HepG2 (cell line): ENCODE results near the gene ZCCHC3. TPM values are rescaled to one million over a fixed set of nuclear protein-coding genes. Genes with fewer than 3 reads are reported as not detected.

Source experiments
- ELF1 ChIP-seq: sonication (generic); formaldehyde crosslinking; IDR thresholded peaks from 2 replicates; pipeline ENCODE4 v1.4.0; 2020; ENCODE audit warnings: missing genetic modification reagents
- KAT7 ChIP-seq: IDR thresholded peaks from 2 replicates; pipeline ENCODE4 v1.6.1; 2018; ENCODE audit warnings: borderline replicate concordance, missing compliant biosample characterization
- KDM6A ChIP-seq: IDR thresholded peaks from 2 replicates; pipeline ENCODE4 v1.6.1; 2016; ENCODE audit warnings: low read depth
- KLF9 ChIP-seq: IDR thresholded peaks from 2 replicates; pipeline ENCODE4 v1.6.1; 2016; ENCODE audit warnings: low read depth
- MXD4 ChIP-seq: IDR thresholded peaks from 2 replicates; pipeline ENCODE4 v1.6.1; 2016; ENCODE audit warnings: mild to moderate bottlenecking, missing biosample characterization, missing genetic modification reagents
- POLR2G ChIP-seq: fragments of 200-400 bp; formaldehyde crosslinking; IDR thresholded peaks from 2 replicates; pipeline ENCODE4 v1.6.1; 2018; ENCODE audit warnings: mild to moderate bottlenecking, low read depth, low read length, moderate library complexity
- SRSF1 ChIP-seq: fragments of 200-400 bp; formaldehyde crosslinking; optimal IDR thresholded peaks from 2 replicates; pipeline ENCODE3; 2017; ENCODE audit warnings: mild to moderate bottlenecking, low read depth, low read length, moderate library complexity
- TCF7 ChIP-seq: sonication (generic); IDR thresholded peaks from 2 replicates; pipeline ENCODE4 v1.6.1; 2016; ENCODE audit warnings: antibody characterized with exemption, low read depth
- WIZ ChIP-seq: sonication (generic); formaldehyde crosslinking; IDR thresholded peaks from 2 replicates; pipeline ENCODE4 v1.5.1; 2020; ENCODE audit warnings: mild to moderate bottlenecking, missing genetic modification reagents
- ZNF160 ChIP-seq: sonication (generic); formaldehyde crosslinking; IDR thresholded peaks from 2 replicates; pipeline ENCODE4 v1.8.0; 2022; ENCODE audit warnings: mild to moderate bottlenecking, inconsistent platforms, missing genetic modification reagents
- ZNF251 ChIP-seq: sonication (generic); formaldehyde crosslinking; IDR thresholded peaks from 2 replicates; pipeline ENCODE4 v1.9.0; 2021; ENCODE audit warnings: mild to moderate bottlenecking, missing genetic modification reagents
- ZNF556 ChIP-seq: sonication (generic); formaldehyde crosslinking; IDR thresholded peaks from 2 replicates; pipeline ENCODE4 v1.4.0; 2020; ENCODE audit warnings: mild to moderate bottlenecking, missing genetic modification reagents, borderline replicate concordance
- ZNF607 ChIP-seq: sonication (generic); formaldehyde crosslinking; IDR thresholded peaks from 2 replicates; pipeline ENCODE4 v1.5.1; 2020; ENCODE audit warnings: missing genetic modification reagents, mild to moderate bottlenecking, borderline replicate concordance
- ZNF879 ChIP-seq: sonication (generic); formaldehyde crosslinking; IDR thresholded peaks from 2 replicates; pipeline ENCODE4 v1.8.1; 2023; ENCODE audit warnings: missing genetic modification reagents
- polyA plus RNA-seq, 8 experiments: library from polyadenylated mRNA; depleted of rRNA in 3 of 8; stranded (reverse) in 7 of 8; unstranded in 1 of 8; fragments of >200 nt; fragmentation: Illumina TruSeq in 4 of 8; extraction: Trizol in 4 of 8; gene quantifications; 2 replicates each; pipeline versions ENCODE4 v1.2.1 to v1.2.3, GENCODE V29; 2011 to 2016; ENCODE audit warnings: low read depth in 4 of 8, missing spikeins in 1 of 8, mixed read lengths in 1 of 8; ENCODE audit not compliant: insufficient read depth in 1 of 8
- total RNA-seq, 5 experiments: library from RNA; depleted of rRNA; stranded (reverse); fragments of >200 nt; fragmentation: Illumina TruSeq; extraction: Trizol; gene quantifications; 2 replicates each; pipeline ENCODE4 v1.2.3, GENCODE V29; 2016; ENCODE audit warnings: low read depth in 1 of 5
- TF ChIP-seq, protein P1 (sequence below): sonication (generic); formaldehyde crosslinking; IDR thresholded peaks from 2 replicates; pipeline ENCODE4 v1.8.0; 2022; ENCODE audit warnings: missing genetic modification reagents, mild to moderate bottlenecking, borderline replicate concordance
- TF ChIP-seq, protein P2 (sequence below): sonication (generic); formaldehyde crosslinking; IDR thresholded peaks from 2 replicates; pipeline ENCODE4 v1.4.0; 2020; ENCODE audit warnings: missing genetic modification reagents, borderline replicate concordance
- TF ChIP-seq, protein P3 (sequence below): sonication (generic); formaldehyde crosslinking; IDR thresholded peaks from 2 replicates; pipeline ENCODE4 v1.4.0; 2020; ENCODE audit warnings: missing genetic modification reagents
- TF ChIP-seq, protein P4 (sequence below): sonication (generic); formaldehyde crosslinking; IDR thresholded peaks from 2 replicates; pipeline ENCODE4 v1.9.0; 2021; ENCODE audit warnings: missing genetic modification reagents, borderline replicate concordance

ZCCHC3 gene
- total and polyA plus RNA-seq, 2 of the 13 experiments (the other 11 are each of a cell fraction or from before 2014, with no cell fraction given) = 46.6 to 63.0 TPM

DNA sequence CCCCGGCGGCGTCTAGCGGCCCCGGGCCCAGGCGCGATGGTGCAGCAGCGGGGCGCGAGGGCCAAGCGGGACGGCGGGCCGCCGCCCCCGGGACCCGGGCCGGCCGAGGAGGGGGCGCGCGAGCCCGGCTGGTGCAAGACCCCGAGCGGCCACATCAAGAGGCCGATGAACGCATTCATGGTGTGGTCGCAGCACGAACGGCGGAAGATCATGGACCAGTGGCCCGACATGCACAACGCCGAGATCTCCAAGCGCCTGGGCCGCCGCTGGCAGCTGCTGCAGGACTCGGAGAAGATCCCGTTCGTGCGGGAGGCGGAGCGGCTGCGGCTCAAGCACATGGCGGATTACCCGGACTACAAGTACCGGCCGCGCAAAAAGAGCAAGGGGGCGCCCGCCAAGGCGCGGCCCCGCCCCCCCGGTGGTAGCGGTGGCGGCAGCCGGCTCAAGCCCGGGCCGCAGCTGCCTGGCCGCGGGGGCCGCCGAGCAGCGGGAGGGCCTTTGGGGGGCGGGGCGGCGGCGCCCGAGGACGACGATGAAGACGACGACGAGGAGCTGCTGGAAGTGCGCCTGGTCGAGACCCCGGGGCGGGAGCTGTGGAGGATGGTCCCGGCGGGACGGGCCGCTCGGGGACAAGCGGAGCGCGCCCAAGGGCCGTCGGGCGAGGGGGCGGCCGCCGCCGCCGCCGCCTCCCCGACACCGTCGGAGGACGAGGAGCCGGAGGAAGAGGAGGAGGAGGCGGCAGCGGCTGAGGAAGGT is 28.7 kb downstream of the ZCCHC3 start (continued):
- TF ChIP-seq ZNF251 (CRISPR knock-in tag) (0 out of 2 replicates have a peak, but pooled peaks have one; percentile 57), TCF7 (no peak), KDM6A (no peak), SRSF1 (no peak), POLR2G (peak; percentile 3; the same call in 1 of the 2 replicates), KAT7 (CRISPR knock-in tag) (no peak), WIZ (0 out of 2 replicates have a peak, but pooled peaks have one; percentile 1), ELF1 (CRISPR knock-in tag) (no peak), ZNF556 (no peak), MXD4 (no peak; the same call in 1 of the 2 replicates), ZNF160 (CRISPR knock-in tag) (no peak), KLF9 (no peak), ZNF607 (CRISPR knock-in tag) (no peak), ZNF879 (CRISPR knock-in tag) (no peak)
- TF ChIP-seq, protein P1, sequence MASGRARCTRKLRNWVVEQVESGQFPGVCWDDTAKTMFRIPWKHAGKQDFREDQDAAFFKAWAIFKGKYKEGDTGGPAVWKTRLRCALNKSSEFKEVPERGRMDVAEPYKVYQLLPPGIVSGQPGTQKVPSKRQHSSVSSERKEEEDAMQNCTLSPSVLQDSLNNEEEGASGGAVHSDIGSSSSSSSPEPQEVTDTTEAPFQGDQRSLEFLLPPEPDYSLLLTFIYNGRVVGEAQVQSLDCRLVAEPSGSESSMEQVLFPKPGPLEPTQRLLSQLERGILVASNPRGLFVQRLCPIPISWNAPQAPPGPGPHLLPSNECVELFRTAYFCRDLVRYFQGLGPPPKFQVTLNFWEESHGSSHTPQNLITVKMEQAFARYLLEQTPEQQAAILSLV = no peak
- TF ChIP-seq, protein P2, sequence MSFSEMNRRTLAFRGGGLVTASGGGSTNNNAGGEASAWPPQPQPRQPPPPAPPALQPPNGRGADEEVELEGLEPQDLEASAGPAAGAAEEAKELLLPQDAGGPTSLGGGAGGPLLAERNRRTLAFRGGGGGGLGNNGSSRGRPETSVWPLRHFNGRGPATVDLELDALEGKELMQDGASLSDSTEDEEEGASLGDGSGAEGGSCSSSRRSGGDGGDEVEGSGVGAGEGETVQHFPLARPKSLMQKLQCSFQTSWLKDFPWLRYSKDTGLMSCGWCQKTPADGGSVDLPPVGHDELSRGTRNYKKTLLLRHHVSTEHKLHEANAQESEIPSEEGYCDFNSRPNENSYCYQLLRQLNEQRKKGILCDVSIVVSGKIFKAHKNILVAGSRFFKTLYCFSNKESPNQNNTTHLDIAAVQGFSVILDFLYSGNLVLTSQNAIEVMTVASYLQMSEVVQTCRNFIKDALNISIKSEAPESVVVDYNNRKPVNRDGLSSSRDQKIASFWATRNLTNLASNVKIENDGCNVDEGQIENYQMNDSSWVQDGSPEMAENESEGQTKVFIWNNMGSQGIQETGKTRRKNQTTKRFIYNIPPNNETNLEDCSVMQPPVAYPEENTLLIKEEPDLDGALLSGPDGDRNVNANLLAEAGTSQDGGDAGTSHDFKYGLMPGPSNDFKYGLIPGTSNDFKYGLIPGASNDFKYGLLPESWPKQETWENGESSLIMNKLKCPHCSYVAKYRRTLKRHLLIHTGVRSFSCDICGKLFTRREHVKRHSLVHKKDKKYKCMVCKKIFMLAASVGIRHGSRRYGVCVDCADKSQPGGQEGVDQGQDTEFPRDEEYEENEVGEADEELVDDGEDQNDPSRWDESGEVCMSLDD = no peak
- TF ChIP-seq, protein P3, sequence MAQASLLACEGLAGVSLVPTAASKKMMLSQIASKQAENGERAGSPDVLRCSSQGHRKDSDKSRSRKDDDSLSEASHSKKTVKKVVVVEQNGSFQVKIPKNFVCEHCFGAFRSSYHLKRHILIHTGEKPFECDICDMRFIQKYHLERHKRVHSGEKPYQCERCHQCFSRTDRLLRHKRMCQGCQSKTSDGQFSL (CRISPR knock-in tag) = no peak
- TF ChIP-seq, protein P4, sequence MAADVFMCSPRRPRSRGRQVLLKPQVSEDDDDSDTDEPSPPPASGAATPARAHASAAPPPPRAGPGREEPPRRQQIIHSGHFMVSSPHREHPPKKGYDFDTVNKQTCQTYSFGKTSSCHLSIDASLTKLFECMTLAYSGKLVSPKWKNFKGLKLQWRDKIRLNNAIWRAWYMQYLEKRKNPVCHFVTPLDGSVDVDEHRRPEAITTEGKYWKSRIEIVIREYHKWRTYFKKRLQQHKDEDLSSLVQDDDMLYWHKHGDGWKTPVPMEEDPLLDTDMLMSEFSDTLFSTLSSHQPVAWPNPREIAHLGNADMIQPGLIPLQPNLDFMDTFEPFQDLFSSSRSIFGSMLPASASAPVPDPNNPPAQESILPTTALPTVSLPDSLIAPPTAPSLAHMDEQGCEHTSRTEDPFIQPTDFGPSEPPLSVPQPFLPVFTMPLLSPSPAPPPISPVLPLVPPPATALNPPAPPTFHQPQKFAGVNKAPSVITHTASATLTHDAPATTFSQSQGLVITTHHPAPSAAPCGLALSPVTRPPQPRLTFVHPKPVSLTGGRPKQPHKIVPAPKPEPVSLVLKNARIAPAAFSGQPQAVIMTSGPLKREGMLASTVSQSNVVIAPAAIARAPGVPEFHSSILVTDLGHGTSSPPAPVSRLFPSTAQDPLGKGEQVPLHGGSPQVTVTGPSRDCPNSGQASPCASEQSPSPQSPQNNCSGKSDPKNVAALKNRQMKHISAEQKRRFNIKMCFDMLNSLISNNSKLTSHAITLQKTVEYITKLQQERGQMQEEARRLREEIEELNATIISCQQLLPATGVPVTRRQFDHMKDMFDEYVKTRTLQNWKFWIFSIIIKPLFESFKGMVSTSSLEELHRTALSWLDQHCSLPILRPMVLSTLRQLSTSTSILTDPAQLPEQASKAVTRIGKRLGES (CRISPR knock-in tag) = no peak
